Lower leg skin (tissue), 3 donors: ENCODE data around the gene RET.

Experiments
- CTCF ChIP-seq, 3 donors: fragments of 450-650 bp; IDR thresholded peaks; one replicate each; pipeline ENCODE4 v1.5.1; 2016; ENCODE audit warnings: antibody characterized with exemption in 3 of 3, mild to moderate bottlenecking in 3 of 3, moderate library complexity in 2 of 3
- POLR2A ChIP-seq, 2 donors: fragments of 450-650 bp; IDR thresholded peaks; one replicate each; pipeline ENCODE4 v1.6.1; 2016 to 2017; ENCODE audit warnings: antibody characterized with exemption in 2 of 2, mild to moderate bottlenecking in 1 of 2, moderate library complexity in 1 of 2

- TF ChIP-seq CTCF (IDR thresholded peaks at IDR 0.05) (no peak), POLR2A (IDR thresholded peaks at IDR 0.05) (no peak)
These were observed 1.5 kb downstream of the RET start for GRCh38 chr10:43078175-43078985.
